HepG2 (cell line): ENCODE results near the gene TUBE1. TPM values are rescaled to one million over a fixed set of nuclear protein-coding genes. Genes with fewer than 3 reads are reported as not detected.

ENCODE experiments used
- ATAC-seq: fragments of 200-7000 bp; cut with Tn5 transposase; 3 replicates; pipeline ENCODE4 v1.9.1; 2020; ENCODE audit warnings: mild to moderate bottlenecking, moderate library complexity
- BruUV-seq: library from RNA; stranded (reverse); fragments of 400-500 nt; replicated peaks from 2 replicates; lab custom pipeline; 2021; lab: Mats Ljungman, UMichigan
- CTCF ChIA-PET: fragments of 300-600 bp; formaldehyde crosslinking; extraction: SDS; loops from one replicate; lab custom pipeline; 2021; ENCODE audit warnings: low total read pairs, inconsistent platforms, low intra/inter-chr PET ratio; lab: Yijun Ruan, JAX
- POLR2A ChIA-PET: fragments of 350-600 bp; sonication (Branson Sonifier 250); formaldehyde crosslinking; loops from one replicate; lab custom pipeline; 2020; ENCODE audit warnings: antibody characterized with exemption, inconsistent platforms; lab: Yijun Ruan, JAX
- DNase-seq: peaks from one replicate; pipeline ENCODE4 v3.0.0-alpha.2; 2015; ENCODE audit warnings: low spot score
- FAIRE-seq: peaks from 3 replicates; lab custom pipeline; 2011; peaks lifted over from hg19 to GRCh38; lab: Jason Lieb, UNC
- H2AFZ ChIP-seq: one replicate; pipeline ENCODE4 v1.6.1; 2011; ENCODE audit warnings: low read length, inconsistent platforms
- H3K27ac ChIP-seq: fragments of 300-600 bp; 3 replicates; pipeline ENCODE4 v1.8.0; 2011; ENCODE audit warnings: mixed run types, mild to moderate bottlenecking, mixed read lengths, low read length, inconsistent platforms; ENCODE audit not compliant: insufficient read depth; ENCODE audit errors: extremely low read length
- H3K27me3 ChIP-seq, 2 experiments: fragments of 200-600 bp in 1 of 2; 2 replicates in 1 of 2; 3 replicates in 1 of 2; pipeline versions ENCODE4 v1.6.0 to v1.8.0; 2011; ENCODE audit warnings: low read length in 2 of 2, mild to moderate bottlenecking in 2 of 2, moderate library complexity in 2 of 2, inconsistent platforms in 1 of 2; ENCODE audit not compliant: insufficient read depth in 2 of 2, control insufficient read depth in 1 of 2
- H3K36me3 ChIP-seq, 2 experiments: fragments of 200-600 bp in 1 of 2; replicated peaks in 1 of 2; 2 replicates in 1 of 2; 3 replicates in 1 of 2; pipeline versions ENCODE4 v1.5.1 to v1.8.0; 2011; ENCODE audit warnings: low read length in 2 of 2, inconsistent platforms in 1 of 2; ENCODE audit not compliant: insufficient read depth in 2 of 2, control insufficient read depth in 1 of 2
- H3K4me1 ChIP-seq: 2 replicates; pipeline ENCODE4 v1.5.1; 2012; ENCODE audit warnings: low read length, inconsistent platforms; ENCODE audit not compliant: insufficient read depth
- H3K4me2 ChIP-seq: 2 replicates; pipeline ENCODE4 v1.6.0; 2011; ENCODE audit warnings: low read depth, low read length, inconsistent platforms
- H3K4me3 ChIP-seq, 3 experiments: fragments of 200-600 bp in 1 of 3; sonication (generic), shearing (Covaris generic) in 1 of 3; replicated peaks in 1 of 3; 2 replicates each; pipeline ENCODE4 v1.5.1; 2011 to 2016; ENCODE audit warnings: low read length in 3 of 3, inconsistent platforms in 2 of 3, low read depth in 2 of 3, mild to moderate bottlenecking in 2 of 3, control low read depth in 1 of 3, mixed read lengths in 1 of 3; ENCODE audit not compliant: insufficient read depth in 1 of 3
- H3K79me2 ChIP-seq: one replicate; pipeline ENCODE4 v1.6.1; 2011; ENCODE audit warnings: low read length, inconsistent platforms; ENCODE audit not compliant: insufficient read depth
- H3K9ac ChIP-seq: 2 replicates; pipeline ENCODE4 v1.6.0; 2011; ENCODE audit warnings: mild to moderate bottlenecking, low read depth, low read length, inconsistent platforms; ENCODE audit not compliant: insufficient read depth
- H3K9me3 ChIP-seq: 2 replicates; pipeline ENCODE4 v1.5.1; 2012; ENCODE audit warnings: mild to moderate bottlenecking, low read length
- H4K20me1 ChIP-seq: 2 replicates; pipeline ENCODE4 v1.6.0; 2011; ENCODE audit warnings: inconsistent platforms, mild to moderate bottlenecking, low read length, moderate library complexity; ENCODE audit not compliant: insufficient read depth
- ARID5B ChIP-seq: IDR thresholded peaks from 2 replicates; pipeline ENCODE4 v1.4.0; 2020; ENCODE audit warnings: mild to moderate bottlenecking, missing genetic modification reagents
- ATAD3A ChIP-seq: sonication (generic); formaldehyde crosslinking; IDR thresholded peaks from 2 replicates; pipeline ENCODE4 v1.4.0; 2020; ENCODE audit warnings: missing genetic modification reagents
- ATF1 ChIP-seq: IDR thresholded peaks from 2 replicates; pipeline ENCODE4 v1.6.1; 2016; ENCODE audit warnings: mild to moderate bottlenecking, control low read depth
- MIER2 ChIP-seq: IDR thresholded peaks from 2 replicates; pipeline ENCODE4 v1.6.1; 2016; ENCODE audit warnings: missing biosample characterization, missing genetic modification reagents
- MLXIP ChIP-seq: sonication (generic); formaldehyde crosslinking; IDR thresholded peaks from 2 replicates; pipeline ENCODE4 v1.9.0; 2021; ENCODE audit warnings: missing genetic modification reagents, borderline replicate concordance
- NCOA2 ChIP-seq: sonication (generic); formaldehyde crosslinking; IDR thresholded peaks from 2 replicates; pipeline ENCODE4 v1.8.0; 2022; ENCODE audit warnings: inconsistent platforms
- PAXIP1 ChIP-seq: sonication (generic); formaldehyde crosslinking; conservative IDR thresholded peaks from 2 replicates; pipeline ENCODE4 v1.4.0; 2020; ENCODE audit warnings: mild to moderate bottlenecking, missing genetic modification reagents, moderate library complexity
- RFX3 ChIP-seq: IDR thresholded peaks from 2 replicates; pipeline ENCODE4 v1.6.1; 2016; ENCODE audit warnings: missing biosample characterization, missing genetic modification reagents
- SETDB1 ChIP-seq: sonication (generic); formaldehyde crosslinking; IDR thresholded peaks from 2 replicates; pipeline ENCODE4 v1.5.1; 2020; ENCODE audit warnings: missing genetic modification reagents, mild to moderate bottlenecking, borderline replicate concordance
- SMYD3 ChIP-seq: sonication (generic); formaldehyde crosslinking; IDR thresholded peaks from 2 replicates; pipeline ENCODE4 v1.8.1; 2023; ENCODE audit warnings: mild to moderate bottlenecking, missing genetic modification reagents
- SRF ChIP-seq: IDR thresholded peaks from 2 replicates; pipeline ENCODE4 v1.6.1; 2011; ENCODE audit warnings: mild to moderate bottlenecking, low read depth, low read length, moderate library complexity
- TP53 ChIP-seq: sonication (generic); formaldehyde crosslinking; conservative IDR thresholded peaks from 2 replicates; pipeline ENCODE4 v1.4.0; 2020; ENCODE audit warnings: missing genetic modification reagents
- ZKSCAN5 ChIP-seq: sonication (generic); formaldehyde crosslinking; IDR thresholded peaks from 2 replicates; pipeline ENCODE4 v1.5.1; 2020; ENCODE audit warnings: mild to moderate bottlenecking, missing genetic modification reagents
- ZNF430 ChIP-seq: sonication (generic); formaldehyde crosslinking; IDR thresholded peaks from 2 replicates; pipeline ENCODE4 v1.9.0; 2021; ENCODE audit warnings: mild to moderate bottlenecking, missing genetic modification reagents
- ZNF562 ChIP-seq: sonication (generic); formaldehyde crosslinking; IDR thresholded peaks from 2 replicates; pipeline ENCODE4 v1.8.0; 2022; ENCODE audit warnings: missing genetic modification reagents, borderline replicate concordance
- WGBS: methylation state at CpG from one replicate; pipeline ENCODE4 v1.1.6; 2017; ENCODE audit warnings: low lambda C conversion rate; 5-methylcytosine and 5-hydroxymethylcytosine counted together
- in situ Hi-C: cut with HindIII; loops from 2 replicates; pipeline ENCODE4 v1.10.0; 2017; ENCODE audit warnings: low pct_unique_long_range_greater_than_20kb; ENCODE audit not compliant: extremely low pct_ligation_motif_present
- intact Hi-C: fragments of 100-400 bp; cut with micrococcal nuclease; formaldehyde crosslinking; loops from one replicate; pipeline ENCODE4 v1.10.0; 2022; ENCODE audit not compliant: unreplicated experiment
- polyA plus RNA-seq, 8 experiments: library from polyadenylated mRNA; depleted of rRNA in 3 of 8; stranded (reverse) in 7 of 8; unstranded in 1 of 8; fragments of >200 nt; fragmentation: Illumina TruSeq in 4 of 8; extraction: Trizol in 4 of 8; gene quantifications; 2 replicates each; pipeline versions ENCODE4 v1.2.1 to v1.2.3, GENCODE V29; 2011 to 2016; ENCODE audit warnings: low read depth in 4 of 8, missing spikeins in 1 of 8, mixed read lengths in 1 of 8; ENCODE audit not compliant: insufficient read depth in 1 of 8
- total RNA-seq, 5 experiments: library from RNA; depleted of rRNA; stranded (reverse); fragments of >200 nt; fragmentation: Illumina TruSeq; extraction: Trizol; gene quantifications; 2 replicates each; pipeline ENCODE4 v1.2.3, GENCODE V29; 2016; ENCODE audit warnings: low read depth in 1 of 5

TUBE1 gene
- total and polyA plus RNA-seq, 2 of the 13 experiments (the other 11 are each of a cell fraction or from before 2014, with no cell fraction given) = 17.3 to 22.6 TPM

- Histone ChIP-seq H3K27me3 (peaks cover 0 to 7% of the 10 kb centered on the region in 2 experiments; a peak in 3 of 5 replicates), H3K4me3 (no peak overlapping the region), H3K79me2 (no peaks in the 10 kb centered on the region), H3K4me1 (peaks cover 46% of the 10 kb centered on the region), H2AFZ (no peak overlapping the region), H3K9me3 (no peaks in the 10 kb centered on the region), H4K20me1 (no peaks in the 10 kb centered on the region), H3K9ac (no peak overlapping the region), H3K36me3 (no peaks in the 10 kb centered on the region), H3K27ac (no peak overlapping the region), H3K4me2 (peak overlapping the region; percentile 26; the same call in 1 of the 2 replicates)
- DNase-seq (no peak), FAIRE-seq (no peak), ATAC-seq (peak; percentile 42)
- BruUV-seq = no TSS peak
- ChIA-PET POLR2A (no interaction called here), CTCF (no interaction called here)
- intact Hi-C loops = no loop called here
- in situ Hi-C loops = no loop called here
- 0% methylated on average over 3 of the region's 3 CpGs for WGBS
- TF ChIP-seq SETDB1 (CRISPR knock-in tag) (no peak), TP53 (no peak), MIER2 (CRISPR knock-in tag) (no peak), ATF1 (CRISPR knock-in tag) (0 out of 2 replicates have a peak, but pooled peaks have one; percentile 15), ZNF430 (CRISPR knock-in tag) (no peak), ARID5B (CRISPR knock-in tag) (peak; percentile 28), SMYD3 (CRISPR knock-in tag) (no peak), SRF (0 out of 2 replicates have a peak, but pooled peaks have one; percentile 35), ZKSCAN5 (CRISPR knock-in tag) (no peak), MLXIP (CRISPR knock-in tag) (no peak), PAXIP1 (CRISPR knock-in tag) (peak; percentile 58), RFX3 (no peak), ZNF562 (CRISPR knock-in tag) (no peak), NCOA2 (CRISPR knock-in tag) (no peak), ATAD3A (CRISPR knock-in tag) (no peak)
Measured at GRCh38 chr6:112030961-112031660, 56.2 kb downstream of the TUBE1 start.
